Hepatocyte (in vitro differentiated cells): ENCODE results near the gene GALNT15.

ENCODE experiments used
- CTCF ChIP-seq: fragments of 200-600 bp; sonication (generic); IDR thresholded peaks from 2 replicates; pipeline ENCODE4 v1.5.1; 2016; ENCODE audit warnings: antibody characterized with exemption, mild to moderate bottlenecking; ENCODE audit not compliant: poor library complexity
- EZH2 ChIP-seq: fragments of 200-600 bp; sonication (generic); IDR thresholded peaks from 2 replicates; pipeline ENCODE4 v1.6.1; 2016; ENCODE audit warnings: antibody characterized with exemption, mild to moderate bottlenecking, borderline replicate concordance

GRCh38 chr3:16255726-16256125 is 81.2 kb downstream of the GALNT15 start:
- TF ChIP-seq CTCF (no peak), EZH2 (no peak)
